GM19239 (cell line): ENCODE data around the gene GFI1B.
"Not testable (repeated sequence)": the region's sequence is repeated elsewhere in the genome, so short reads cannot be mapped to it uniquely, and the experiment has no call there.

Source experiments
- DNase-seq: peaks from one replicate; pipeline ENCODE4 v3.0.0; 2011; ENCODE audit warnings: low spot score; ENCODE audit not compliant: insufficient read length
- FAIRE-seq: peaks from 2 replicates; lab custom pipeline; 2011; peaks lifted over from hg19 to GRCh38; lab: Jason Lieb, UNC

The GFI1B gene

DNA sequence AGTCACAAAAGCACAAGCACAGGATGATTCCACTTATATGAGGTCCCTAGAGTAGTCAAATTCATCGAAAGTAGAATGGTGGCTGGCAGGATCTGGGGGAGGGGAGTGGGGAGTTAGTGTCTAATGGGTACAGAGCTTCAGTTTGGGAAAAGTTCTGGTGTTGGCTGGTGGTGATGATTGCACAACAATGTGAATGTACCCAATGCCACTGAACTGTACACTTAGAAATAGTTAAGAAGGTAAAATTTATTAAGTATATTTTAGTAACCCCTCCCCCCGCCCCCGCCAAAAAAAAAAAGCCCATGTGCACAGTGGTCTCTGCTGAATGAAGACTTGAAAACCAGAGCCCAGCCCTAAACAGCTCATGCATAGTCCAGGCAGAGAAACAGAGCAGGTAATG is 27.5 kb downstream of the GFI1B start:
- DNase-seq (no peak), FAIRE-seq (no peak)

DNA sequence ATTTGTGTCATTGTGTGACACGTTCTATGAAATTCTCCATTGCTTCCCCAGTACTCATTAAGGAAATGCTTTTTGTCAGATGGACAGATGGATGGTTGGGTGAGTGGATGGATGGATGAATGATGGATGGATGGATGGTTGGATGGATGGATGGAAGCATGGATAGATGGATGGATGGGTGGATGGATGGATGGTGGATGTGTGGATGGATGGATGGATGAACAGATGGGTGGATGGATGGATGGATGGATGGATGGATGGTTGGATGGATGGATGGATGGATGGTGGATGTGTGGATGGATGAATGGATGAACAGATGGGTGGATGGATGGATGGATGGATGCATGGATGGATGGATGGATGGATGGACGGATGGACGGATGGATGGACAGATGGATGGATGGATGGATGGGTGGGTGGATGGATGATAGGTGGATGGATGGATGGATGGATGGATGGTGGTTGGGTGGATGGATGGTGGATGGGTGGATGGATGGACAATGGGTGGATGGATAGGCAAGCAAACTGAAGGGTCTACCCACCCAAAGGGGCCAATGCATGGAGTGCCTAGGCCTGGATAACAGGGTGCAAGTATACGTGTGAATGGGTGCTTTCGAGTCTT is 28.3 kb downstream of the GFI1B start:
- FAIRE-seq (no peak), DNase-seq (no peak)

DNA sequence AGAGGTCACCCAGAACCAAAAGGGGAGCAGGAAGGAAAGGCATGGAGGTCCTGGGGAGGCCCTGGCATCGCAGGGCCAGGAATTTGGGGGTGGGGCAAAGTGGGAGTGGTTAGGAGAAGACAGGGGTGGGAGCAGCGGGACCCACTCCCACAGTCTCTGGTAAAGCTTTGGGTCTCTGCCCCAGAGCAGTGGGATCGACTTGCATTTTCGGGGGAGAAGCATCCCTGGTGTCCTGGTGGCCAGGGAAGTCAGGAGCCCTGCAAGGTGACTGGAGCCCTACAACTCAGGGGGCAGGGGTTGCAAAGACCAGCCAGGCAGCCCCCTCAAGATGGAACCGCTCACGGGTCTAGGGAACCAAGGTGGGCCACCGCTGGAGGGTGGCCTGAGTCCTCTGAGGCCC is 29.9 kb downstream of the GFI1B start:
- FAIRE-seq (no peak), DNase-seq (no peak)

DNA sequence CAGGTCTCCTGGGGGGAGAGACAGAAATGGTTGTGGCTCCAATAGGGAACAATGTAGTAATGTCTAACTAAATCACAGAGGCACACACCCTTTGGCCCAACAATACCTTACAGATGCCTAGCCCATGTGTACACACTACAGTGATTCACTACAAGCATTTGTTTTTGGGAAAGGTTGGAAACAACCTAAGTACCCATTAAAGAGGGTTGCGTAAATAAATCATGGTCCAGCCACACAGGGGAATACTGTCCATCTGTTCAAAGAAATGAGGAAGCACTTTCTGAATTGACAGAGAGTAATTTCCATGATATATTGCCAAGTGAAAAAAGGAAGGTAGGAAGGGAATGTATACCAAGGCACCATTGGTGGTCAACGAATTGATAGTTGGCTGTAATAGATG is 30.3 kb downstream of the GFI1B start:
- no peak for DNase-seq
- FAIRE-seq: no peak

DNA sequence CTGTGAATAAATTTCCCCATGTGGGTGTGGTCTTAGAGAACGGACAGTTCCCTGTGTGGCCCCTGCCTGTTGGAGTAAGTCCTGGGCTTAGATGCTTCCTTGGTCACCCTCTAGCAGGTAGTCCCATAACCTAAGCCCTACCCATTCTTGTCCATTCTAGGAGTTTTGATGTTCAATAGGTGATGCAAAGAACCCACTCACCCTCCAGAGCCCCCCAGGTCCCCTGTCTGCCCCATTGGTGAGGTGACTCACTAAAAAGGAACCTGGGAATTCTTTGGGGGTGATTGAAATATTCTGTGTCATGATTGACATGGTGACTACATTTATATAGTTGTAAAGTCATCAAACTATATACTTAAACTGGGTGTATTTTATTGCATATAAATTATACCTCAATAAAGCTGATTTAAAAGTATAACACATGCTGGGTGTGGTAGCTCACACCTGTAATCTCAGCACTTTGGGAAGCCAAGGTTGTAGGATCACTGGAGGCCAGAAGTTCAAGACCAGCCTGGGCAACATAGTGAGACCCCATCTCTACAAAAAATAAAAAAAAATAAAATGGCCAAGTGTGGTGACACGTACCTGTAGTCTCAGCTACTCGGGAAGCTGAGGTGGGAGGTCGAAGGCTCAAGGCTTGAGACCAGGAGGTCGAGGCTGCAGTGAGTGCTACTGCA is 31.6 kb downstream of the GFI1B start:
- DNase-seq: no peak
- FAIRE-seq: no peak

DNA sequence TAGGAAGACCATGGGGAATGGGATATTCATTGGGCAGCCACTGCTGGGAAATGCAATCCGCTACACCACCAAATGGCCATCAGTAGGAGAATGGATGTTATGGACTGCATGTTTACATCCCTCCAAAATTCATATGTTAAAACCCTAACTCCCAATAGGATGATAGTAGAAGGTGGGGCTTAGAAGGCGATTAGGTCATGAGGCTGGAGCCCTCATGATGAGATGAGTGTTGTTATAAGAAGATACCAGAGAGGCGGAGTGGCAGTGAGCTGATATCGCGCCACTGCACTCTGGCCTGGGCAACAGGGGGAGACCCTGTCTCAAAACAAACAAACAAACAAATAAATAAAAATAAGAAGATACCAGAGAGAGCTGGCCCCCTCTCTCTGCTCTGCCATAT is 36.2 kb downstream of the GFI1B start:
- FAIRE-seq (no peak), DNase-seq (no peak)

DNA sequence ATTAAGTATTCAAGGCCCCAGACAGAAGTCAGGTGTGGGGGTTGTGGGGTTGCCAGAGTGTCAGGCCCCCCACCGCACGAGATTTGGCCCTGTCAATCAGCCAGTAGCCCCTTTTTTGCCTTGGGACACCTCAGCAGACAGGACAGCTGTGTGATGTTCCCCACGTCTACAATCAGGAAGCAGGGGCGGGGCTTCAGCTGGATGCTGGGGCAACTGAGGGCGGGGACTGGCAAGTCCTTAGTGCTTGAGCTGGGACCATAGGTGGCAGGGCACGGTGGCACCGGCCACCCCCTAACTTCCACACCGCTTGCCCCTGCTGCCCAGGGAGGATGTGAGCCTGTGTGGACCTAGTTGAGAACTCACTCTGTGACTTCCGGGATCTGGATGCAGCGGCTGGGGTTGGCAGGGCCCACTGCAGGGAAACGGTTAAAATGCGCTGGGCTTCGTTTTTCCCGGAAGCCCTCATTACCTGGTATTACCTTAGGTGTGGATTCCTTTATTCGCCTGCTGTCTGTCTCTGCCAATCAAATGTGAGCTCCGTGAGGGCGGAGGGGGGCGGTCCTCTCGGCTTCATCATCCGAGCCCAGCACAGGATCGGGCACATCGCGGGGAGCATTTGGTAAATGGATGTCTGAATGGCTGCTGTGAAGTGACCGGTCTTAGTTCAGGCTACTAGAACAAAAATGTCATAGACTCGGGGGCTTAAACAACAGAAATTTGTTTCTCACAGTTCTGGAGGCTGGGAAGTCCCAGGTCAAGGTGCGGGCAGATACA is 44.8 kb downstream of the GFI1B start:
- no peak for FAIRE-seq
- no peak for DNase-seq

DNA sequence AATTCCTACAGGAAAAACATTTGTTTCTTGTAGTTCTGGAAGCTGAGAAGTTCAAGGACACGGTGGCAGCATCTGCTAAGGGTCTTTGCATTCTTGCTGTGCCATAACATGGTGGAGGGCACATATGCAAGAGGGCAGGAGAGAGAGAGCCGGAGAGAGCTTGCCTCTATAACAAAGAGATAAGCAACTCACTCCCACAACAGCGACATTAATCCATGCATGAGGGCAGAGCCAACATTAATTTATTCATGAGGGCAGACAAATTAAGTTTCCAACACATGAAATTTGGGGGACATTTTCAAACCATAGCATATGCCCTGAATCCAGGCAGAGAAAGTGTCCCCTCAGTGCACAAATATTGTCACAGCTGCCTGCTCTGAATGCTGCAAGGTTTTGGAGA is 47.9 kb downstream of the GFI1B start:
- DNase-seq (no peak), FAIRE-seq (no peak)

DNA sequence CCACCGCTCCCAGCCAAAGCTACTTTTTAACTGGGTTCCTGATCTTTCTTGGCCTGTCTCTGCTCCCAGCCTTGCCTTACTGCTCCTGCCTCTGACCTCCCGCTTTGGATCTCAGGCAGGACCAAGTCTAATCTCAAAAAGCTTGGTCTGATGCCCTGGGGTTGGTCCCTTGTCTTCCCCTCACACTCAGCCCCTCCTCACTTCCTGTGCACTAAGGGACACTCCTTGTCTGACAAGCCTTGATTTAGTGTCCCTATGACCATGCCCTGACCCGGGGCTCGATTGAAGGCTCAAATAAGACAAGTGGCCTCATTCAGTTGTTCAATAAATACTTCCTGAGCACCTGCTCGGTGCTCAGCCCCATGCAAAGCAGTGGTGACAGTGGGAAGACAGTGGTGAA is 48.6 kb downstream of the GFI1B start:
- FAIRE-seq (no peak), DNase-seq (no peak)

DNA sequence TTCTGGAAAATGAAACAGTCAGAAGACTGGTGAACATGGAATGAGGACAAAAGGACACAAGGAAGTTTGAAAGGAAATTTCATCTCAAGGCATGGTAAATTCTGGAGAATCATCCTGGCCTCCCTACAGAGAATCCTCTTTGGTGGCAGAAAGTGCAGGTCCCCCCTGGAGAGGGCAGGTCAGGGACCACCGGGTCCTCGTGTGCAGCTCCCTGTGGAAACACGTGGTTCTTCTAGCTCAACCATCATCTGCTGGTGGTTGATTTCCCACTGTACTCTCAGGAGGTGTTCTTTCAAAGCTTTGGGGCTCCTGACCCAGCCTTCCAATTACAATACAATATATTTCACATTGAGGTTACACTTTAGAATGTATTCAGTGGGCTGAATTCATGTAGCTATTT is 49.7 kb downstream of the GFI1B start:
- no peak for FAIRE-seq
- no peak for DNase-seq

DNA sequence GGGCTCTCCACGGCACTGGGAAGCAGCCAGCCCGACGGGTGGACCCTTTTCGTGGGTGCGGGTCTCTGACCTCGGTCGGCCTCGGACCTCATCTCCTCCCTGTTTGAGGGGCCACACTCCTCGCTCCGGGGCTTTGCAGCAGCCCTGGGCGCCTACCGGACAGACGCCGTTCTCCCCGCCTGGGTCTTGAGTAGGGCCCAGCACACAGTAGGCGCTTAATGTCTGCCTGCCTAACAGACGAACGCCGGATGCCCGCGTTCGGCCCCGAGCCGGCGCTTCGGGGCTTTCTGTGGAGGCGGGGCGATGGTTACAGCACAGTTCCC is 51.5 kb downstream of the GFI1B start:
- FAIRE-seq: no peak
- DNase-seq: no peak

DNA sequence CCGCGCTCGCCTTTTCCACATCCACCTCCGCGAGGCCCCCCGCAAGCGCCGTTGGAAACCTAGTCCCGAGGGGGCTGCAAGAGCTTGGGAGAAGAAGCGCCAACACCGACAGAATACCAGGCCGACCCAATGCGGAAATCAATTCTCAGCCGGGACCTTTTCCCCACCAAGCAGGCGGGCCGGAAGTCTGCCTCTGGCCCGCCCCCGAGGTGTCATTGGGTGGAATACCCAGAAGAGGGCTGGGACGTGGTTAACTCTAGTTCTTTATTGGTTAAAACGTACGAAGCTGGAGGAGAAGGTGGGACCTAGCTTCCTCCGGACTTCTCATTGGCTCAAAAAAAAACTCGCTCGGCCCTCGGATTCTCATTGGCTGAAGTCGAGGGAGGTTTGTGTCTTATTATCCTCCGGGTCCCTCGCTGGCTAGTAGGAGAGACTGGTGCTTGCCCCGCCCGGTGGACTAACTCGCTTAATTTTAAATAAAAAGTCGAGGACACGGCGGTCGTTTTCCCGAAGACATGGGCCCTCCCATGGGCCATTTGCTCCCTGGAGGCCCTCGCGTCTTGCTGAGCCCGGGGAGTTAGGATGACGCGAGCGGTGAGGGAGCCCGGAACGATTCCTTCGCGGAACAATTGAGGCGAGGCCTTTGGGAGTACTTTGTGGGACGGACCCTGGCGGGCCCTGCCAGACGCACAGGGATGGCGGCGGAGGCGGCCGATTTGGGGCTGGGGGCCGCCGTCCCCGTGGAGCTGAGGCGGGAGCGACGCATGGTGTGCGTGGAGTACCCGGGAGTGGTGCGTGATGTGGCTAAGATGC is 52.0 kb downstream of the GFI1B start, which contains the start of gene GTF3C5:
Gene GTF3C5 (plus strand): TSS at position 681 of the 813 bp plus-strand sequence. CDS start 15 bp downstream, at position 696.
- FAIRE-seq: peak; percentile 95

DNA sequence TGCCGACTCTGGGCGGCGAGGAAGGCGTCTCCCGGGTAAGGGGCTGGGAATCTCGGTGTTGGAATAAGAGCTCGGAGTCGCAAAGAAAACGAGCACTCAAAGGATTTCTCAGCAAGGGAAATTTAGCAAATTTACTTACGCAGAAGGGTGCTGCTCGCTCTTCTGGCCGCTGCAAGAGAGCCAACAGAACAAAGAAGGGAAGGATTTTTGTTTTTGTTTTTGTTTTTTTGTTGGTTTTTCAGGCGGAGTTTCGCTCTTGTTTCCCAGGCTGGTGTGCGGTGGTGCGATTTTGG is 52.6 kb downstream of the GFI1B start:
- no peak for FAIRE-seq
- no peak for DNase-seq

More for the DNA sequence above, 52.0 kb downstream of the GFI1B start, which contains the start of gene GTF3C5:
- peak; percentile 97 for DNase-seq

DNA sequence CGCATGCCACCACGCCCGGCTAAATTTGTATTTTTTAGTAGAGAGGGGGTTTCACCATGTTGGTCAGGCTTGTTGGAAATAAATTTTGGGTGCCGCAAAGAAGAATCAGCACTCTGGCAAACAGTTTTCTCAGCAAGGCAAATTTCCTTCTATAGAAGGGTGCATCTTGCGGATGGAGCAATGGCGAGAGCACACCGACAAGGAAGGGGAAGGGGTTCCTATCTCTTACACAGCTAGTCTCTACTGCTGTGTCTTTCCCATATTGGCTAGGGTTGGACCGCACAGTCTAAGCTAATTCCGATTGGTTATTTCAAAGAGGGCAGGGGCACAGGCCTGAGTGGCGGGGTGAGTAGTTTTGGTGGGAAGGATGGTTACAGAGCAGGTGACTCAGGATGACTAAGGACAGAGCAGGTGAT is 53.0 kb downstream of the GFI1B start:
- DNase-seq: no peak
- no peak for FAIRE-seq

DNA sequence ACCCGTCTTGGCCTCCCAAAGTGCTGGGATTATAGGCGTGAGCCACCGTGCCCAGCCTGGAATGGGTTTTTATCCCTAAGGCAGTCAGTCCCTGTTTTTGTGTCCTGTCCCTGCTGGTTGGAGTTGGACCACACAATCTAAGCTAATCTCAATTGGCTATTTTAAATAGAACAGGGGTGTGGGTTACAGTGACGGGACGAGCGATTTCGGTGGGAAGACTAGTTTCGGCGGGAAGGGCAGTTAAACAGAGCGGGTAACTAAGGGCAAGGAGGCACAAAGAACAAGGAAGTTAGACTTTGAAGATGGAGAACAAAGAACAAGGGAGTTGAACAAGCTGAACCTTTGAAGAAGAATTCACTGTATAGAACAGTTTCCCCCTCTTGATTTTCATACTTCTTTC is 53.7 kb downstream of the GFI1B start:
- no peak for FAIRE-seq
- no peak for DNase-seq

DNA sequence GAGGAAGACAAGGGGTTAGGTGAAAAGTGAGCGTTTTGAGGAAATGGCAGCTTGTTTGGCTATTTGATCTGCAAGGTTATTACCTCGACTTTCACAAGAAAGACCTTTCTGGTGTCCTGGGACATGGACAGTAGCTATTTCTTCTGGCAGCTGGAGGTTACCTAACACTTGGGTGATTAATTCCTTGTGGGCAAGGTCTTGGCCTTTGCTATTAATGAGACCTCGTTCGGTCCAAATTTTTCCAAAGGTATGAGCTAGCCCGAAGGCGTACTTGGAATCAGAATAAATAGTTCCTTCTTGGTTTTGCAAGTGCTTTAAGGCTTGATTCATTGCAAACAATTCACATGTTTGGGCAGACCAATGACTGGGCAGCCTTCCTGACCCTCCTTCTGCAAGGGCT is 57.2 kb downstream of the GFI1B start:
- no peak for FAIRE-seq
- no peak for DNase-seq

DNA sequence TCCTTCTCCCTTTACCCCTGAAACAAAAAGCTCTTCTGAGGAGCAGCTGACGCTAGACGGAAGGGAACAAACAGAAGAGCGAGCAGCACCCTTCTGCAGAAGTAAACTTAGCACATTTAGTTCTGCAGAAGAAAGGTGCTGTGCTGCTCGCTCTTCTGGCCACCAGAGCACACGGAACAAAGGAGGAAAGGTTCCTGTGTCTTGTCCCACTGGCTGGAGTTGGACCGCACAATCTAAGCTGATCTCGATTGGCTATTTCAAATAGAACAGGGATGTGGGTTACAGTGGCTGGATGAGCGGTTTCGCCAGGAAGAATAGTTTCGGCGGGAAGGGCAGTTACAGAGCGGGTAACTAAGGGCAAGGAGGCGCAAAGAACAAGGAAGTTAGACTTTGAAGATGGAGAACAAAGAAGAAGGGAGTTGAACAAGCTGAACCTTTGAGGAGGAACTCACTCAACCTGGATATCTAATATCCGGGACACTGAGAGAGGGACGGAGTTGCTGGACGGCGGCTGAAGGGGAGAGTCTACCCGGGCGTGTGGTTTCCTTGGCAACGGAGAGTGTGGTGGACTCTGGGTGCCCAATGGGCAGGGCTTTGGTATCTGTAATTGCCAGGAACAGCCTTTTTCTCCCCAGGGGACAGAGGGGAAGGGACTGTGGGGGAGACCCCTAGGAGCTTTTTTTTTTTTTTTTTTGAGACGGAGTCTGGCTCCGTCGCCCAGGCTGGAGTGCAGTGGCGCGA is 59.5 kb downstream of the GFI1B start:
- FAIRE-seq (no peak), DNase-seq (no peak)

DNA sequence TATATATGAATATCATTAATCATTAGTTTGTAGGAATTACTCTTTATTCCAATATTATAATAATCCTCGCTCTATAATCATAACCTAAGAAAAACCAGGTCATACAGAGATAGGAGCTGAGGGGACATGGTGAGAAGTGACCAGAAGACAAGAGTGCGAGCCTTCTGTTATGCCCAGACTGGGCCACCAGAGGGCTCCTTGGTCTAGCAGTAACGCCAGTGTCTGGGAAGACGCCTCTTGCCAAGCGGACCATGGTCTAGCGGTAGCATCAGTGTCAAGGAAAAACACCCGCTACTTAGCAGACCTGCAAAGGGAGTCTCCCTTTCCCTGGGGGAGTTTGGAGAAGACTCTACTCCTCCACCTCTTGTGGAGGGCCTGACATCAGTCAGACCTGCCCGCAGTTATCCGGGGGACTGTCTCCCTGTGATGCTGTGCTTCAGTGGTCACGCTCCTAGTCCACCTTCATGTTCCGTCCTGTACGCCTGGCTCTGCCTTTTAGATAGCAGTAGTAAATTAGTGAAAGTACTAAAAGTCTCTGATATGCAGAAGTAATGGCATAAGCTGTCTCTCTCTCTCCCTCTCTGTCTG is 62.5 kb downstream of the GFI1B start:
- not testable (repeated sequence) for FAIRE-seq, DNase-seq
